ENCODE results near the gene RS1.

The RS1 gene

DNA sequence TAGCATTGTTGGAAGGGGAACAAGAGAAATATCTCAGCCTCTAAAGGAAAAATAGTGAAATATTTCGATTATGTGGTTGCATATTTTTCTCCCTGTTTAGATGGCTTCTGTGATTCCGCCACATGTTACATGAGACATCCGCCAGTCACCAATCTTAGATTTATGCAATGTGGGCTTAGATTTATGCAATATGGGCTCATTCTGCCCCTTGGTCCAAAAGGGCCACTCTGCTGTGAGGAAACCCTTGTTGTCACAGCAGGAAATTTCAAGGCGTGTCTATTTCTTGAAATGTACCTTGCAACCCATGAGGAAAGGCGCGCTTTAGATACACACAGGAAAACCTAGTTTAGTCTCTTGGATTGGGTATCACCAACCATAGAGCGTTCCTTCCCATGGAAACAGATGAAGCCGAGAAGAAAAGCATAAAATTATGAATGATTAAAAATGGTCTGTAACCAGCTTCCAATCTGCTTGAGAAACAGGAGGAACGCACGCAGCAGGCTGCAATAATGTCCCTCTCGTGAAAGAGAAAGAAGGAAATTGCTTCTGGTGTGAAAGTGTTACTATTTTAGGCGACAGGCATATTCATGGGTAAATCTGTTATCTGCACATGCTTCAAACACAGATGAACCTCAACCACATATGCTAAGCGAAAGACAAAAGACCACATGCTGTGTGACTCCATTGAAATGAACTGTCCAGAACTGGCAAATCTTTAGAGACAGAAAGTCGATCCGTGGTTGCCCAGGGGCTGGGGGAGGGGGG lies 3.7 kb downstream of the RS1 start:
- DNase-seq (ENCODE audit: low spot score) = no peak

DNA sequence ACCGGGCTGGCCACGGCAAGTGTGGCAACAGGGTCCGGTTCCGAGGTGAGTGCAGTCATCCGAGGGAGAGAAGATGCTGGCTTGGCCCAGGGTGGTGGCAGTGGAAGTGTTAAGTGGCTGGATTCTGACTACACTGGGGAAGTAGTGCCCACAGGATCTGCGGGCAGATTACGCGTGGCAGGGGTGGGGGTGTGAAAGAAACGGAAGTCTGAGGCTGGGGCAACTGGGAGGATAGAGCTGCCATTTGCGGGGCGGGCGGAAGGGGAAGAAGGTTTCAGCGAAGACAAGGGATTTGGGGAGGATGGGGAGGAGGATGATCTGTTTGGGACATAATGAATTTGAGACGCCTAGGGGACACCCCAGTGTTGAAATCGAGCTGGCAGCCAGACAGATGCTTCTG lies 5.3 kb downstream of the RS1 start:
- DNase-seq (ENCODE audit: low spot score) = no peak

DNA sequence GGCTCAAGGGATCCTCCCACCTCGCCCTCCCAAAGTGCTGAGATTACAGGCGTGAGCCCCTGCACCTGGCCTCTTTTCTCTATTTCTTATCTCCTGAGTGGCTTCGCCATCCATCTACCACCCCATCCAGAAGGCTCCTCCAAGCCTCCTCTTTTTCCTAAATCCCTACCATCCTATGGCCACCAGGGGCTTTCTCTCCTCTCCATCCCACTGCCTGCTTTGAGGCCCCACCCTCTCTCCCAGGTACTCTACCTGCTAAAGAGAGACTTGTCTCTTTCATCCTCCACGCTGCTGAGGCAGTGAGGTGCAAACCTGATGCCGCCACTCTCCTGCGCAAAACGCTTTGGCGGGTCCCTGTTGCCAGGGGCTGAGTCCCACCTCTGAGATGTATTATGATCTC lies 7.0 kb downstream of the RS1 start:
- no peak for DNase-seq (ENCODE audit: low spot score)

DNA sequence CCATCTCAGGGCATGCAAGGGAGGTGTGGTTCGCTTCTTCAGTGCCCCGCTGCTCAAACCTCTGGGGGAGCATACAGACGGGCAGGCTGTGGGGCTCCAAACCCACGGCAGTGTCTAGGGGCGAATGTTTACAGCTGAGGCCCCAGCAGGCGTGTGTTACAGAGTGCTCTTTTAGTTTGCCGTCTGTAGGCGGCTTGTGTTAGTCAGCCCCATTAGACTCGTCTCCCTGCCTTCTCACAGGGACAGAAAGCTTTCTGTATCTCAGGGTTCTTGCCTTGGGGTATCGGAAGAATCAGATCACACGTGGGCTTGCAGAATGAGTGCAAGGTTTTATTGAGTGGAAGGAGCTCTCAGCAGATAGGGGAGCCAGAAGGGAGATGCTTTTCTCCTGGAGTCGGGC lies 10.6 kb downstream of the RS1 start:
- DNase-seq (ENCODE audit: low spot score) = no peak

DNA sequence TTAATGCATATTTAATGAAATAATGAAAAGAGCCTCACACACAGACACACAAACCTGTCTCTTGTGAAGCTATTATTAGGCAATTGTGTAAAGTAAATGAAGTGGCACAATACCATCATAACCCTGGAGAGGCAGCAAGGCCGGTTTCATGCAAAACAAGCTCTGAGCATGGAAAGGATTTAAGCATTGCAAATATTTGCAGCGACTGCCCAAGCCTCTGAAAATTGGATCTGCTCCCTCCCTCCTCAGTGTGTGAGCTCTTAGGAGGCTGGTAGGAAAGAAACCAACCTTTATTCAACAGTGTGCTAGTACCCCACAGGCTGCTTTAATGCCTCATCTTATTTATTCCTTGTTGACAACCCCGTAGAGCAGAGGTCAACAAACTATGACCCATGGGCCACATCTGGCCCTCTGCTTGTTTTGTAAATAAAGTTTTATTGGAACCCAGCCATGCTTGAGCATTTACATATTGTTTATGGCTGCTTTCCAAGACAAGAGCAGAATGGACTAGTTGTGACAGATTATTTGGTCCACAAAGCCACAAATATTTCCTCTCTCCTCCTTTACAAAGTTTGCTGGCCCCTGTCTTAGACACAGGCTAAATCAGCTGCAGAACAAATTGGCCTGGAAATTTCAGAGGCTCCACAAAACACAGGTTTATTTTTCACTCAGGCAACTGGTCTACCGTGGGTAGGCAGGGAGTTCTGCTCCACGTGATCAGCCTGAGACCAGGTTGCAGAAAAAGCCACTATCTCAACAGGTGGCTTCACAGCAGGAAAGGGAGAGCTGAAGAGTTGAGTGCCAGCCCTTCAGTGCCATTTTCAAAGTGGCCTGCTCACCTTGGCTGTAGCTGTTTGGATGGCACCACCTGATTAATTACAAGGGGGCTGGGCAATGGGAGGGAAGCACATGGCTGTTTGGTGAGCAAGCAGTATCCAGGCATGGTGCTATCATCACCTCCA lies 16.8 kb downstream of the RS1 start:
- DNase-seq (ENCODE audit: low spot score) = no peak

DNA sequence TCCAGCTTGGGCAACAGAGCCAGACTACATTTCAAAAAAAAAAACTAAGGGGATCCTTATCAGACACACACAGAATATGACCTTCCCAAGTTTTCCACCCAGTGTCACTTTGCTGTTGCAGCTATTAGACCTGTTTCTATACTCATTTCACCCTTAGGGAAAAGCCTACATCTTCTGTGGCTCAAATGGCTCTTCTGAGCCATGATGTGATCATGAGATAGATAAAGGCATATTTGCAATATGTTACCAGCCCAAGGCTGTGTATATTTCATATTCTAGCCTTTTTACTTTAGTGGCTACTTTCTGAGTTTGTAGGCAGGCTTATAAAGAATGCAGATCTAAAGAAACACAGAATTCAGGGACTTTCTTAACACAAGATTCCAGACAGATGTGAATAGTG lies 19.3 kb downstream of the RS1 start:
- DNase-seq (ENCODE audit: low spot score) = no peak

DNA sequence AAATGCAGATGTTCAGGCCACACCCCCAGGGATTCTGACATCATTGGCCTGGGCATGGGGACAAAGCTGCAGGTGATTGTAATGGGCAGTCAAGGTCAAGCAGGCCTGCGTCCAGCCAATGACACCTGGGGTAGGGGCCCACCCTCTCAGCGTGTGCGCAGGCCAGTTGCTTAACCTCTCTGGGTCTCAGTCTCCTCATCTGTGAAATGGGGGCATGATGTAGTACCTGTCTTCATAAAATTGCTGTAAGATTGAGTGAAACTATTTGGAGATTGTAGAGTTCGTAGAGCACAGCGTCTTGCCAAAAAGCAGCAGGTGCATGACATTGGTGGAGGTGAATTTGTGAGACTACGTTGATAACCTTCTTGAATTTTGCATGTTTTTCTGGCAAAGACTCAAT lies 21.2 kb downstream of the RS1 start:
- DNase-seq (ENCODE audit: low spot score) = no peak

DNA sequence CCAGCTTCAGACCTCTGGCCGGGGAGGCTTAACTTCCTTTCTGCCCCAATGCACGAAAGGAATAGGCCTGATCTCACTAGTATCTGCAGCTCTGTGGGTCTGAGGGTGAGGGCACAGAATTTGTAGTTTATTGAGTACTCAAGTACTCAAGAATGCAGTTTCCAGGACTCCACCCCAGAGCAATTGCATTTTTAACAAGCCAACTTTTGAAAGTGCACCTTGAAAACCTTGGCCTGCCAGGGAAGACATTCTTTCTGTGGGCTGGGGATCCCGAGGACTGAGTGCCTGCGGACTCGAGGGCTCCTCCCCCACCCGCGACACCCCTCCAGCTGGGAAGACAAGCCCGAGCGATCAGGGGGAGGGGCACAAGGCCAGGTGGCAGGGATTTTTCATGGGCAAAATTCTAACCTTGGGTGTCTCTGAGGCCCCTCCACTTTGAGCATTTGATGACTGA lies 22.4 kb downstream of the RS1 start:
- DNase-seq (ENCODE audit: low spot score) = no peak

DNA sequence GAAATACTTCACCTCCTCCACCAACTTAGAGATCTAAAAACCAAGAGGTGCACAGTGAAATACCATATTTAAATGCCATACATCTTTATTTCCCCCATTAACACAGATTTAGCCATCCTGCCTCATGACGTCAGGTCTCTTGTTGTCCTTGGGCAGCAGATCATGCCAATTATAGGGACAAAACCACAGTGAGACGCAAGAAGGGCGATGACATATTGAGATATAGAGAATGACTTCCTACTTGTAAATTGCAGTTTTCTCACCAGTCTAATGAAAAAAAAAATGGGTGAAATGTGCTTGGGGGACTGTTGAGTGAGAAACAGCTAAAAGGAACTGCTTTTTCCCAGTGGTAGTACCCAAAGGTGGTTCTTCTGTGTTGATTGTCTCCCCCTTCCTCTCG lies 24.3 kb downstream of the RS1 start:
- no peak for DNase-seq (ENCODE audit: low spot score)

DNA sequence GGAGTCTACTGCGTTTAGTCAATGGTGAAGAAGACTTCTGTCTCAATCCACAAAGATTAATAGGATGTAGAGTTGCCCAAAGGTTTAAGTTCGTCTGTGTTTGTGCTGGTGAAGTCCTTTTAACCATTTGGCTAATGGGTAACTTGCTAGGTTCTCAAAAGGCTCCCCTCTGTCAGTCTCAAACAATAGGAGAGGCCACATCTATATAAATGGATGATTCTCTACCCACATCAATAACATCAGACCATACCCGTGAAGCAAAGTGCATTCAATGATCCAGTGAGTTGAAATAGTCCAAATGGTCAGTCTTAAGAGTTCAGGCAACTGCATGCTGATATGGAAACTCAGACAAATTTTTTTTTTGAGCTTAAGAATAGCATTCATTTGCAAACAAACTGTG lies 28.1 kb downstream of the RS1 start:
- DNase-seq (ENCODE audit: low spot score) = no peak

DNA sequence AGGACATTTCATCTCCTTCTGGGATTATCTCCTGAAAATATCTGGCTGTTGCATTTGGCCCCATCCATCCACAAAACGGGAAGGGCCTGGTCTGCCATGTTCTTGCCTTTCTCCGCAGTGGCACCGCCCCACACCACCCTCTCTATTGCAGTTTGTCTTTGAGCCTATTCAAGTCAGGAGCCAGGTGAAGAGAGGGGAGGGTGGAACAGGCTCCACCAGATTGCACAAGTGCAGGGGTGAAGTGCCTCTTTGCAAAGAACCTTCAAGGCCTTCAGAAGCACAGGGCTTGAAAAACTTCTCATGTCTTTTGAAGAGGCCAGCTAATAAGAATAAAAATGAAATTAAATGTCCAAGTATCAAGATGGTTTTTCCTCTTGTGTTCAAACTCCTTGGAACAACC lies 28.7 kb downstream of the RS1 start:
- no peak for DNase-seq (ENCODE audit: low spot score)

DNA sequence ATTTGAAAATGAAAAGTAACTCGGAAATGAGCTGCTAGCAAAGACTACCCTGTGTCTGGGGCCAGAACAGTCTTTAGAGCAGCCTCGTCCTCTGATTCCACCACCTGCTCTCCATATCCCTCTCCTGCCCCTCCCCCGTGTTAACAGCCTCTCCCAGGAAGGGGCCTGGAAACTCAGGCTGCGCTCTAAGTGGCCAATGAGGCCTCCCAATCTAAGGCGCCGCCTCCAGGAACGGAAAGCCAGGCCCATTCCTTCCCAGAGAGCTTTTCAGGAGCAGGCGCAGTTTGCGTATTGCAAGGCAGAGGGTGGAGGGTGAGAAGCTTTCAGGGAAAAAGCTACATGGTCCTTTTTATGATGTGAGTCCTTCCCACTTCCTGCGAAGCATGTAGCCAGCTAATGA lies 31.2 kb downstream of the RS1 start:
- no peak for DNase-seq (ENCODE audit: low spot score)

DNA sequence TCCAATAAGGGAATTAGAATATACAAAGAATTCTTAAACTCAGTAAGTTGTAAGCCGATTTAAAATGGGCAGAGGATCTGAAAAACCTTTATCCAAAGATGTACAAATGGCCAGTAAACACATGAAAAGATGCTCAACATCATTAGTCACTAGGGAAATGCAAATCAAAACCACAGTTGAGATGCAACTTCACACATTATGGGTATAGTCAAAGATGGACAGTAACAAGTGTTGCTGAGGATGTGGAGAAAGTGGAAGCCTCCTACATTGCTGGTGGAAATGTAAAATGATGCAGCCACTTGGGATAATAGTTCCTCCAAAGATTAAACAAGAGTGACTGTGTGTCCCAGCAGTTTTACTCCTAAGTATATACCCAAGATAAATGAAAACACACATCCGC lies 32.6 kb downstream of the RS1 start:
- no peak for DNase-seq (ENCODE audit: low spot score)

DNA sequence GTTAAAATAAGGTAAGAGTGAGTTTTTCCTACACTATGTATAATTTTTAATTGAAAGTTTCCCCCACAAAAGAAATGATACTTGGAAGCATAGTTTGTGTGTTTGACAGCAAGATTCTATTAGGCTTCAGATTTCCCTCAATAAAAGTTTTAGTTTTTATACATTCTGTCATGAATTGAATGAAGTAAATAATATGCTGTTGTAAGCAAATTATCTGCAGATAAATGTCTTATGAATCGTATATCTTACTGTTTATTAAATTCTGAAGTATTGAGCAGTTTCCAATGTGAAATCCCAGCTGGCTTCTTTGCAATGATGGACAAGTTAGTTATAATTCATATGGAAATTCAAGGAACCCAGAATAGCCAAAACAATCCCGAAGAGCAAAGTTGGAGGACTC lies 33.5 kb downstream of the RS1 start:
- DNase-seq (ENCODE audit: low spot score) = no peak

DNA sequence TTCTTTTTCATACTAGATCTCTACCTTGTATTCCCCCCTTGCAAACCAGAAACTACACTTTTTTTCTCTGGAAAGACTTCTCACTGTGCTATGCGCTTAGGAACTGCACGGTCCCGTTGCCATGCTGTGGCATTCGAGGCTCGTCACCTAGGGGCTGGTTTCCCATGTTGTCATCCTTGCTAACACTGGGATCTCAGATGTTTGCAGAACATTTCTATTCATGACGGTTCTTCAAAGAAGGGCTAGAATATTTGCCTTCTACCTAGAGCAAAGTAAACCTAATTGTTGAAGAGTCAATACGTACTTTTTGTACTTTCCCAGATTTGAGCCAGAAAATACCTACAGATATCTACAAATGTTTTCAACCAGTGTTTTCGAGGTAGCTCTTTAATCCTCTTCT lies 41.0 kb downstream of the RS1 start:
- no peak for DNase-seq (ENCODE audit: low spot score)

DNA sequence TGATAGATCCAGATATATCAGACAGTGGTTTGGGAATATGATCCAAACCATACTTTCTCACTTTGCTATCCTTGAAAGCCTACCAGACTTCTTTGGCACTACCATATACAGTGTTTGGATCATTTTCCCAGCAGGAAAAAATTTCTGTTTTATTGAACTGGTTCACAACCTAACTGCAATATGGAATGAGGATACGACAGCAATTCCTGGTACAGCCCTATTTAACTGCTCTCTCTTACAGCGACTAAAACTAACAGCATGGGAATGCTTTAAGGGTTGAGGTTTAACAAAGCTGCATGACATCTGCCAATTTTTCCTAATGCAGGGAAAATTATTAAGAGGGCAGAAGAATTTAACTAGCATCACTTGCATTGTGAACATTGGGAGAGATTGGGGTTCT lies 47.3 kb downstream of the RS1 start:
- no peak for DNase-seq (ENCODE audit: low spot score)

DNA sequence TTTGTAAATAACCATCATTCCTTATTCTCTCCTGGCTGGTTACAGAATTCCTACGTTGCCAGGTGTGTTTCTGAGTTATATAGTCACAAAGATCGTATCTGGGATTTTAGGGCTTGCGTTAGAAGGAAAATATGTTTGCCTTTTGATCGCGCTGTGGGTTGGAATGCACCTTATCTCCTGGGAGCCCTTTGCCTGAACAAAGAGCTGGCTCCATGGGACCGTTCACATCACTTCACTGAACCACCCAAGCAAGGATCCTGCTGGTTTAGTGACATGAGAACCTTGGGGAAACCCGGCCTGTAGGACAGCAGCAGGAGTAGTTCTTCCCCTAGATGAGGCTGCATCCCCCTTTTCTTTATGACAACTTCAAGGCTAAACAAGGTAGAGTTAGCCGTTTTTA lies 51.6 kb downstream of the RS1 start:
- no peak for DNase-seq (ENCODE audit: low spot score)

DNA sequence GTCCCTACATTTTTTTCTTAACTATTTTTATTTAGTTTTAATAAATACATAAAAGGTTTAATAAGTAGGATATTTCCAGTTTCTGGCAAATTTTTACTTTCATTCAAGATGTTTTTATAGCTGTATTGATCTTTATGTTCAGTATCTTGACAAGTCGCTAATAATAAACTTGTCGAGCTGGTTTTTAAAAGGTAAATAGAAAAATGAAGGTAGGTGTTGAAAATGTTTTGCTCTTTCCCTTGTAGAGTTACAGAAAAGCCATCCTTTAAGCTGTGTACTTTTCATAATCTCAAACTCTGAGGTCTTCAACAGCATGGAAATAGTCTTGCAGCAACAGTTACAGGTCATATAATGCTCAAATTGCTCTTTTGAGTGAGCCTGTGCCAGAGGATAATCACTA lies 52.6 kb downstream of the RS1 start:
- DNase-seq (ENCODE audit: low spot score) = no peak

DNA sequence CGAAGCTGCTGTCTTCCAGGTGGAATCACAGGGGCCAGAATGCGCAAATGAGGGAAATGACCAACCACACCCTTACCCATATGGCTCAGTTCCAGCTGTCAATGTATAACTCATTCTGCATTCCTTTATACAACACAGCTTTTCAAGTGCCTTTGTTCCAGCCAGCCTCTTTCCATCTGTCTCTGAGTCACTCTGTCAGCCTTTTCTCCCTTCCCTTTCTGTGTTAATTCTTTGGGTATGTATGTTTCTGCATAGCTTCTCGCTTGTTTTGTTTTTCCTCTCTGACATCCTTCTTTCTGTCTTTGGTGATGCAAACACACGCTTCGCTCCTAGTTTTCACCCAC lies 54.5 kb downstream of the RS1 start:
- DNase-seq (ENCODE audit: low spot score) = no peak

DNA sequence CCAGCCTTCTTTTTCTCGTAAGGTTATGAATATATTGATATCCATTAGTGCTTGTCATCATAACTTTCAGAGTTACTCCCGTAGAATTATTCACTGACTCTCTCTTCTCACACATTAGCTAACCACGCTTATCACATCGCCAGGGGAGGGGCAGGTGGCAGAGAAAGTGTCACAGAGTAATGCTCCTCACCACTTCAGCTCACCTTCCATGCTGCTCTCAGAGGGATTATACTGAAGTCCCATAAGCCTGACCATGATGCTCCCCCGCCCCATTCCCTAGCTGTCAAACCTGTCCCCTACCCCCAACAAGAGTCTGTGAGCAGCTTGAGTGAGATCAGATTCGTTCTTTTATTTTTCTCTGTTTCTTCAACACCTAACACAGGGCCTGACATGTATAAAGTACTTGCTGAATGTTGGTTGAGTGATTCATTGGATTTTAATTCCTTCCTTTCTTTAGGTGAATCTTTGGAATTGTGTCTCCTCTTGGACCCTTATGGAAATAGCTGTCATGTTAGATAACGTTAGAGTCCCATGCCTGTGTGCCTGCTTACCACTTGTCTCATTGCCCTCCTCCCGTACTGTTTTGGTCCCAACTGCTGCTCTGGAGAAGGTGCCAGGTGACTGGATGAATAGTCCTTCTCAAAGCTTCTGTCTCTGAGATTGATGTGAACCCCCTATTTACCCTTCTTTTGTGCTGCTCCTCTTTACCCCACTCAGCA lies 55.1 kb downstream of the RS1 start:
- DNase-seq (ENCODE audit: low spot score) = no peak

DNA sequence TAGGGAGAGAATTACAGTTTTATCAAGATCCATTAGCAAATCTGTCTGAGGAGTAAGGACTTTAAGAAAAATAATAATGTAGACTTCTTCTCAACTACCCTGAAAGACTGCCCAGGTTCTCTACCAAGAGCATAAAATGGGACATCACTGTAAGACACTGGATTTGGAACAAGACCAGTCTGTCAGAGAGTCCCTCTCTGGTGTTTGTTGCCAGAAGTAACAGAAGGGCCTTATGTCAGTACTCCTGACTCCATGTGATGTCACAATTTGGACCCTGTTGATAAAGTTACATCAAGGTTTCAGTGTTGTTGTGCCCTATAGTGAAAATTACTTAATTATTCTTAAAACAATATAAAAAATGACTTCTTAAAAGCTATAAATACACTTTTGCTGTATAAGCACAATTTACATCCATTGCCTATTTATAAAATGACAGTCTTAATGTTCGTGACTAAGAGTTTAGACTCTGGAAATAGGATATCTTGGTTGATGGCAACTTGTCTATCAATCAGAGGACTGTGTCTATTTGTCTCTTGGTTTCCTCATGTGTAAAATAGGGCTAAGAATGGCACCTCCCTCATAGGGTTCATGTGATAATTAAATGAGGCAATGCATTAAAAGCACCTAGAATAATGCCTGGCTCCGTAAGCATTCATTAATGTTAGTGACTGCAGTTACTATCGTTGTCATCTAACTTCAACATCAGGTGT lies 57.8 kb downstream of the RS1 start:
- no peak for DNase-seq (ENCODE audit: low spot score)

DNA sequence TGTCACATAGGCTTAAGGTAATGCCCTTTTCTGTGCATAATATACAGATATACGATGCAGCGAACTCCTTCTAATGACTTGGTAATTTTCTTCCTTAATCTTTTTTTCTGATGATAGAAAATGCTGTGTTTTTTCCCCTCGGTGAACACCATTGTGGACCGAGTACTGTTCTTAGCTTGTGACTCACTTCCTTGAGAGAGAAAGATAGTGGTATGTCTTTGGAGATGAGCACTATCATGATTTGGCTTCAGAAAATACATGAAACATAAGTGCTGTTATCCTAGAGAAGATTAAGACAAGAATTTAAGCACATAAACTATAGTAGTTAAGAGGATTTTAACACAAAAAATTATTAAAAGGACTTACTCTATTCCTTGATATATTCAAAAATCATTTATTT lies 63.9 kb downstream of the RS1 start:
- DNase-seq (ENCODE audit: low spot score) = no peak
